KBM-7 (cell line): ENCODE measurements around the gene BLNK.

Experiments used
- DNase-seq: peaks from one replicate; pipeline ENCODE4 v3.0.0-alpha.2; 2015
- in situ Hi-C: fragments of 300-500 bp; cut with MboI; formaldehyde crosslinking; loops from 2 replicates; pipeline ENCODE4 v1.14.3; 2020; ENCODE audit warnings: low sequenced_read_pairs, low pct_unique_long_range_greater_than_20kb, mixed read lengths

Gene BLNK

GRCh38 chr10:96290368-96291133, 19.2 kb upstream of the BLNK start:
- in situ Hi-C loops, result no loop called here
- no peak for DNase-seq

- in situ Hi-C loops, result no loop called here
Observed at GRCh38 chr10:96289218-96289910, 18.0 kb upstream of the BLNK start.

GRCh38 chr10:96288151-96288621, 16.8 kb upstream of the BLNK start:
- DNase-seq, result no peak
- in situ Hi-C loops, result no loop called here

More at GRCh38 chr10:96289218-96289910, 18.0 kb upstream of the BLNK start:
- DNase-seq, result no peak

GRCh38 chr10:96287392-96288105, 16.2 kb upstream of the BLNK start:
- peak; percentile 5 for DNase-seq
- in situ Hi-C loops, result no loop called here

GRCh38 chr10:96285331-96285752, 14.0 kb upstream of the BLNK start:
- no peak for DNase-seq
- in situ Hi-C loops, result no loop called here

- in situ Hi-C loops, result no loop called here
Observed at GRCh38 chr10:96283756-96284155, 12.4 kb upstream of the BLNK start.

GRCh38 chr10:96283351-96283750, 12.0 kb upstream of the BLNK start:
- DNase-seq, result no peak
- in situ Hi-C loops, result no loop called here

More at GRCh38 chr10:96283756-96284155, 12.4 kb upstream of the BLNK start:
- no peak for DNase-seq

- DNase-seq, result no peak
- in situ Hi-C loops, result no loop called here
Observed at GRCh38 chr10:96281444-96282029, 10.2 kb upstream of the BLNK start.

- no peak for DNase-seq
- in situ Hi-C loops, result no loop called here
Observed at GRCh38 chr10:96280859-96281258, 9.5 kb upstream of the BLNK start.

GRCh38 chr10:96279191-96279641, 7.8 kb upstream of the BLNK start:
- in situ Hi-C loops, result no loop called here
- no peak for DNase-seq

- in situ Hi-C loops, result no loop called here
- DNase-seq, result no peak
Observed at GRCh38 chr10:96276831-96277230, 5.5 kb upstream of the BLNK start.

GRCh38 chr10:96276426-96276825, 5.1 kb upstream of the BLNK start:
- in situ Hi-C loops, result no loop called here
- no peak for DNase-seq

- DNase-seq, result no peak
- in situ Hi-C loops, result no loop called here
Observed at GRCh38 chr10:96275685-96276418, 4.5 kb upstream of the BLNK start.

GRCh38 chr10:96272316-96273280, 1.2 kb upstream of the BLNK start:
- in situ Hi-C loops, result no loop called here
- DNase-seq, result no peak

- DNase-seq, result no peak
- in situ Hi-C loops, result no loop called here
Observed at GRCh38 chr10:96270571-96270970, 798 bp downstream of the BLNK start.

GRCh38 chr10:96269438-96270300, 1.7 kb downstream of the BLNK start:
- in situ Hi-C loops, result no loop called here
- DNase-seq, result no peak

GRCh38 chr10:96268341-96268909, 2.9 kb downstream of the BLNK start:
- DNase-seq, result no peak
- in situ Hi-C loops, result no loop called here
